Endothelial cell of umbilical vein (primary cell): ENCODE data around the gene RPL10A. TPM values are rescaled to one million over a fixed set of nuclear protein-coding genes. Genes with fewer than 3 reads are reported as not detected.

ENCODE experiments used
- BruUV-seq: library from RNA; stranded (reverse); fragments of 400-500 nt; replicated peaks from 2 replicates; lab custom pipeline; 2021; lab: Mats Ljungman, UMichigan
- CTCF ChIA-PET: fragments of 300-600, 350-600 bp; sonication (Branson Sonifier 250); formaldehyde crosslinking; loops from one replicate; lab custom pipeline; 2021; ENCODE audit warnings: antibody characterized with exemption, inconsistent platforms; lab: Charles Lee
- POLR2A ChIA-PET: fragments of 300-600, 350-600 bp; sonication (Branson Sonifier 250); formaldehyde crosslinking; loops from one replicate; lab custom pipeline; 2021; ENCODE audit warnings: antibody characterized with exemption, inconsistent platforms; lab: Charles Lee
- DNase-seq: peaks from one replicate; pipeline ENCODE4 v3.0.0-alpha.2; 2011; ENCODE audit warnings: low read depth, low spot score
- FAIRE-seq: peaks from 2 replicates; lab custom pipeline; 2011; peaks lifted over from hg19 to GRCh38; lab: Jason Lieb, UNC
- H2AFZ ChIP-seq: 2 replicates; pipeline ENCODE4 v1.6.0; 2012; ENCODE audit warnings: low read depth, low read length, control low read depth, inconsistent platforms
- H3K27ac ChIP-seq: 2 replicates; pipeline ENCODE4 v1.5.1; 2011; ENCODE audit warnings: low read depth, mild to moderate bottlenecking, control low read depth, low read length, moderate library complexity; ENCODE audit not compliant: insufficient read depth
- H3K27me3 ChIP-seq, 2 experiments: 2 replicates each; pipeline versions ENCODE4 v1.6.0 to v1.6.1; 2011; ENCODE audit warnings: low read length in 2 of 2, mixed read lengths in 1 of 2; ENCODE audit not compliant: control insufficient read depth in 2 of 2, insufficient read depth in 2 of 2
- H3K36me3 ChIP-seq, 2 experiments: 2 replicates in 1 of 2; 3 replicates in 1 of 2; pipeline ENCODE4 v1.5.1; 2011; ENCODE audit warnings: low read length in 2 of 2, mild to moderate bottlenecking in 1 of 2, moderate library complexity in 1 of 2; ENCODE audit not compliant: control insufficient read depth in 2 of 2, insufficient read depth in 2 of 2; ENCODE audit errors: extremely low read depth in 1 of 2
- H3K4me1 ChIP-seq: 3 replicates; pipeline ENCODE4 v1.5.1; 2011; ENCODE audit warnings: mild to moderate bottlenecking, low read length; ENCODE audit not compliant: control insufficient read depth, insufficient read depth; ENCODE audit errors: extremely low read depth
- H3K4me2 ChIP-seq: 2 replicates; pipeline ENCODE4 v1.6.1; 2011; ENCODE audit warnings: low read length, control low read depth, mixed read lengths; ENCODE audit not compliant: insufficient read depth
- H3K4me3 ChIP-seq, 3 experiments: fragments of 200-600 bp in 1 of 3; sonication (generic), shearing (Covaris generic) in 1 of 3; replicated peaks in 1 of 3; 2 replicates each; pipeline ENCODE4 v1.5.1; 2011 to 2016; ENCODE audit warnings: control low read depth in 3 of 3, low read length in 3 of 3, mild to moderate bottlenecking in 2 of 3, inconsistent platforms in 1 of 3, low read depth in 1 of 3, moderate library complexity in 1 of 3; ENCODE audit not compliant: insufficient read depth in 1 of 3
- H3K79me2 ChIP-seq: 2 replicates; pipeline ENCODE4 v1.6.0; 2012; ENCODE audit warnings: low read length, inconsistent platforms; ENCODE audit not compliant: control insufficient read depth, insufficient read depth
- H3K9ac ChIP-seq: replicated peaks from 2 replicates; pipeline ENCODE3; 2011; ENCODE audit warnings: low read length, control low read depth; ENCODE audit not compliant: insufficient read depth; ENCODE audit errors: extremely low read depth
- H3K9me1 ChIP-seq: replicated peaks from 3 replicates; pipeline ENCODE4 v1.6.0; 2011; ENCODE audit warnings: mild to moderate bottlenecking, low read length; ENCODE audit not compliant: control insufficient read depth, insufficient read depth; ENCODE audit errors: extremely low read depth
- H3K9me3 ChIP-seq: replicated peaks from 2 replicates; pipeline ENCODE4 v1.5.1; 2012; ENCODE audit warnings: low read length, inconsistent platforms; ENCODE audit not compliant: control insufficient read depth, insufficient read depth
- H4K20me1 ChIP-seq: replicated peaks from 2 replicates; pipeline ENCODE3; 2011; ENCODE audit warnings: mild to moderate bottlenecking, low read length; ENCODE audit not compliant: control insufficient read depth, insufficient read depth; ENCODE audit errors: extremely low read depth
- EZH2 ChIP-seq: IDR thresholded peaks from 2 replicates; pipeline ENCODE4 v1.6.1; 2012; ENCODE audit warnings: borderline replicate concordance, low read depth, mild to moderate bottlenecking, moderate library complexity, low read length, inconsistent platforms; ENCODE audit not compliant: severe bottlenecking
- FOS ChIP-seq: IDR thresholded peaks from 2 replicates; pipeline ENCODE4 v1.6.1; 2011; ENCODE audit warnings: mild to moderate bottlenecking, low read length, moderate library complexity, borderline replicate concordance; ENCODE audit not compliant: insufficient read depth
- GATA2 ChIP-seq: IDR thresholded peaks from 2 replicates; pipeline ENCODE4 v1.7.0; 2011; ENCODE audit warnings: low read depth, mild to moderate bottlenecking, moderate library complexity, mixed read lengths, low read length; ENCODE audit not compliant: insufficient read length, insufficient read depth
- JUN ChIP-seq: IDR thresholded peaks from 2 replicates; pipeline ENCODE4 v1.6.1; 2011; ENCODE audit warnings: borderline replicate concordance, low read depth; ENCODE audit not compliant: insufficient read length, insufficient read depth
- MYC ChIP-seq: IDR thresholded peaks from one replicate; pipeline ENCODE4 v1.6.1; 2011; ENCODE audit warnings: mild to moderate bottlenecking, low read depth, low read length
- POLR2A ChIP-seq: IDR thresholded peaks from 2 replicates; pipeline ENCODE4 v1.6.1; 2012; ENCODE audit warnings: low read depth, mild to moderate bottlenecking, control low read depth, low read length
- POLR2AphosphoS5 ChIP-seq: IDR thresholded peaks from 2 replicates; pipeline ENCODE4 v1.6.1; 2012; ENCODE audit warnings: low read depth, mild to moderate bottlenecking, control low read depth, low read length, moderate library complexity; ENCODE audit not compliant: insufficient read depth
- dilution Hi-C: fragments of 300-500 bp; cut with MboI; formaldehyde crosslinking; loops from one replicate; pipeline ENCODE4 v1.15.0; 2019; ENCODE audit warnings: low sequenced_read_pairs; ENCODE audit not compliant: extremely low pct_ligation_motif_present
- intact Hi-C: fragments of 100-400 bp; cut with micrococcal nuclease; formaldehyde crosslinking; loops from one replicate; pipeline ENCODE4 v1.10.0; 2022
- polyA plus RNA-seq, 4 experiments: library from polyadenylated mRNA; depleted of rRNA in 3 of 4; stranded (reverse) in 3 of 4; unstranded in 1 of 4; fragments of >200 nt; gene quantifications; 2 replicates each; pipeline versions ENCODE4 v1.2.1 to v1.2.3, GENCODE V29; 2011 to 2012; ENCODE audit warnings: missing spikeins in 1 of 4
- total RNA-seq: library from RNA; stranded (reverse); gene quantifications from 2 replicates; pipeline ENCODE4 v1.2.3, GENCODE V29; 2021
- TF ChIP-seq, protein P1 (sequence below), 2 donors: IDR thresholded peaks; 1 replicate in 1 of 2; 2 replicates in 1 of 2; pipeline ENCODE4 v1.5.1; 2011; ENCODE audit warnings: low read length in 2 of 2, mild to moderate bottlenecking in 2 of 2, moderate library complexity in 2 of 2, control low read depth in 1 of 2, inconsistent platforms in 1 of 2, low read depth in 1 of 2; ENCODE audit not compliant: insufficient read depth in 1 of 2; ENCODE audit errors: extremely low read depth in 1 of 2
- TF ChIP-seq, protein P2 (sequence below): IDR thresholded peaks from 2 replicates; pipeline ENCODE4 v1.6.1; 2011; ENCODE audit not compliant: insufficient read depth, insufficient read length

RPL10A gene
- total and polyA plus RNA-seq, 2 donors (not counting 3 experiments of a cell fraction or from before 2014, with no cell fraction given) = 1,339 to 1,956 TPM

DNA sequence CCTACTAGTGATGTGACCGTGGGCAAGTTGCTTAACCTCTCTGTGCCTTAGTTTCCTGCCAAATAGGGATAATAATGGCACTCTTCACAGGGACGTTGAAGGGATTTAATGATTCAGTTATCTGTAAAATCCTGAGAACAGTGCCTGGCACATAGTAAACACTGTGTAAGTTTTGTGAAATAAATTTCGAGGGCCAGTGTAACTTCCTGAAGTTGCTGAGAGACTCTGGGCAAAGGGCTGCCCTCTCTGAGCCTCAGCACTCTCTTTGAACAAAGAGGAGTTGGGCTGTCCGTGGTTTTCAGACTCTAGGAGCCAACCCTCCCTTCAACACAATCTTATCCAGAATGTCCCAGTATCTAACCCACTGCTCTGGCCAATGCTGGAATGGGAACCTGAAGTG is 31.2 kb downstream of the RPL10A start:
- H3K79me2 ChIP-seq = no peaks in the 10 kb centered on the region
- dilution Hi-C loops (no loop called here), intact Hi-C loops (no loop called here)
- TF ChIP-seq, protein P1, sequence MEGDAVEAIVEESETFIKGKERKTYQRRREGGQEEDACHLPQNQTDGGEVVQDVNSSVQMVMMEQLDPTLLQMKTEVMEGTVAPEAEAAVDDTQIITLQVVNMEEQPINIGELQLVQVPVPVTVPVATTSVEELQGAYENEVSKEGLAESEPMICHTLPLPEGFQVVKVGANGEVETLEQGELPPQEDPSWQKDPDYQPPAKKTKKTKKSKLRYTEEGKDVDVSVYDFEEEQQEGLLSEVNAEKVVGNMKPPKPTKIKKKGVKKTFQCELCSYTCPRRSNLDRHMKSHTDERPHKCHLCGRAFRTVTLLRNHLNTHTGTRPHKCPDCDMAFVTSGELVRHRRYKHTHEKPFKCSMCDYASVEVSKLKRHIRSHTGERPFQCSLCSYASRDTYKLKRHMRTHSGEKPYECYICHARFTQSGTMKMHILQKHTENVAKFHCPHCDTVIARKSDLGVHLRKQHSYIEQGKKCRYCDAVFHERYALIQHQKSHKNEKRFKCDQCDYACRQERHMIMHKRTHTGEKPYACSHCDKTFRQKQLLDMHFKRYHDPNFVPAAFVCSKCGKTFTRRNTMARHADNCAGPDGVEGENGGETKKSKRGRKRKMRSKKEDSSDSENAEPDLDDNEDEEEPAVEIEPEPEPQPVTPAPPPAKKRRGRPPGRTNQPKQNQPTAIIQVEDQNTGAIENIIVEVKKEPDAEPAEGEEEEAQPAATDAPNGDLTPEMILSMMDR (IDR thresholded peaks at IDR 0.05; ENCODE audit: extremely low read depth in 1 of 2, insufficient read depth in 1 of 2, low read depth in 1 of 2, low read length in 2 of 2) = no peak
- TF ChIP-seq JUN = no peak
- TF ChIP-seq FOS = no peak
- no peak for TF ChIP-seq POLR2A
- TF ChIP-seq EZH2 = no peak
- no peak for TF ChIP-seq POLR2AphosphoS5
- TF ChIP-seq, protein P2, sequence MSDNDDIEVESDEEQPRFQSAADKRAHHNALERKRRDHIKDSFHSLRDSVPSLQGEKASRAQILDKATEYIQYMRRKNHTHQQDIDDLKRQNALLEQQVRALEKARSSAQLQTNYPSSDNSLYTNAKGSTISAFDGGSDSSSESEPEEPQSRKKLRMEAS = no peak
- TF ChIP-seq GATA2 = no peak
- no peak for TF ChIP-seq MYC
- H3K4me3 ChIP-seq = no peak overlapping the region
- no peak overlapping the region for H2AFZ ChIP-seq
- peaks cover 4% of the 10 kb centered on the region for H3K4me1 ChIP-seq
- no peaks in the 10 kb centered on the region for H3K36me3 ChIP-seq
- ChIA-PET CTCF (no interaction called here), POLR2A (no interaction called here)
- FAIRE-seq (no peak), DNase-seq (no peak)
- no peaks in the 10 kb centered on the region for H4K20me1 ChIP-seq
- H3K9me1 ChIP-seq = no peaks in the 10 kb centered on the region
- H3K4me2 ChIP-seq = no peak overlapping the region
- no TSS peak for BruUV-seq
- H3K27me3 ChIP-seq = peaks cover 3 to 14% of the 10 kb centered on the region in 2 experiments
- no peak overlapping the region for H3K9ac ChIP-seq
- no peak overlapping the region for H3K27ac ChIP-seq
- no peaks in the 10 kb centered on the region for H3K9me3 ChIP-seq
